Measurements from ENCODE around the gene SH3PXD2A.
A peak's percentile ranks its signal among the peaks of the same experiment; 100 is the strongest.

The SH3PXD2A gene

DNA sequence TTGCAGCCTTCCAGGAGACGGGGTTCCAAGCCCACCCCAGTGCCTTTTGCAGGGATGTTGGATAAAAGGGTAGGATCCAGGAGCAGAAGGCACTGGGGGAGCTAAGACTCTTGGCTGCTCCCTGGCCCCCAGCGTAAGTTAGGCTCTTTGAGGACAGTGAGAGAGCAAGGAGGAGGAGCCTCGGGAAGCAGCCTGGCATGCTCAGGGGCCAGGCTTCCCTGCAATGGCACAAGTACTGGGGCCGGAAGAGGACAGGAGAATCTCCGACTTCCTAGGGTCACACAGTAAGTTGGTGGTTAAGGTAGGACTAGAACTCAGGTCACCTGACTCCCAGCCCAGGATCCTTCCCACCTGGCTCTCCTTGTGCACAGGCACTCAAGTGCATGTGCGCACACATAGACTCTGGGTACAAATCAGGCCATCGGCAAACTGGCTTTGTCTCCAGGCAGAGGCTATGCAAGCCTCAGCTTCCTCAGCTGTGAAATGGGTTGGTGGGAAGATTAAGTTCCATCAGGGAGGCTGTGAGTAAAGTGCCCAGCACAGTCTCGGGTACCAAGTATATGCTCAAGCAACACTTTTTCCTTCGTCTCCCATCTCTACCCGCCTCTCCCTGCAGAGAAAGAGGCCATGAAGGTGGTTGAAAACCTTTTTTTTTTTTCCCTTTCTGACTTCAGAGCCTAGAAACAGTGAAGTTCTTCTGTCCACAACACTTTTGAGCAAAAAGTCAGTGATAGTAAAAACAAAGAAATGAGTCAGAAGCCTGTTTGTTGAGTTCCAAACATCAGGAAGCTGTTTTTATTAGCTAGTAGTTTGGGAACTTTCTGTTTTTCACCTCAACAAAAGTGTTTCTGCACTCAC is 282.8 kb downstream of the SH3PXD2A start:
- DNase-seq (ENCODE audit: low read depth in 2 of 3, low spot score in 1 of 3) = no peak

- no peak for DNase-seq (ENCODE audit: low read depth in 2 of 3, low spot score in 1 of 3)
Measured at GRCh38 chr10:103571656-103571975, 283.8 kb downstream of the SH3PXD2A start.

GRCh38 chr10:103570844-103571655 is 284.3 kb downstream of the SH3PXD2A start:
- no peak for DNase-seq (ENCODE audit: low read depth in 2 of 3, low spot score in 1 of 3)

DNA sequence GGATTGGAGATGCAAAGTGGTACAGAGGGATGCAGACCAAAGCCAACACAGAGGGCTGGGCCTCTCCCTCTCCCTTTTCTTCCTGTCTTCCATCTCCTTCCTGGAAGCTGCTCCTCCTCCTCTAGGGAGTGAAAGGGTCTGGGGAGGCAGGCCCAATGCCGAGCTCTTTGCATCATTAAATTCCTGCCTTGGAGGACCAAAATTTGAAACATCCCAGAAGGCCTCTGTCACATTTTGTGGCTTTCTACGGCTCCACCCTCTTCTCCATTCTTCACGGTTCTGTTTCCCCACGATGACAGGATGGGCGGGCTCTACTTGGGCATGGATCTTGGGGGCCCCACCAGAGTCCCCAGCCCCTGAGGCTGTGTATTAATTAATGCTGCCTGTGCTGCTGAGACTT is 285.5 kb downstream of the SH3PXD2A start:
- DNase-seq (ENCODE audit: low read depth in 2 of 3, low spot score in 1 of 3) = no peak

DNA sequence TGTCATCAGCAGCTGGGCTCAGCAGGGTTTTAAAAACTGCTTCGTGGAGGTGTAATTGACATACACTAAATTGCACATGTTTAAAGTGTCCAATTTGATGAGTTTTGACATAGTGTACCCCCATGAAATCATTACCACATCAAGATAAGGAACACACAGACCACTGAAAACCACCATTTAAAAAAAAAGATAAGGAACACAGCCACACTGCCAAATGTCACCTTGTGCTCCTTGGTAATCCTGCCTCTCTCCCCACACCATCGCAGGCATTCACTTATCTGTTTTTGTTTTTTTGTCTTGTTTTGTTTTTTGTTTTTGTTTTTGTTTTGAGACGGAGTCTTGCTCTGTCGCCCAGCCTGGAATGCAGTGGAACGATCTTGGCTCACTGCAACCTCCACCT is 286.9 kb downstream of the SH3PXD2A start:
- DNase-seq (ENCODE audit: low read depth in 2 of 3, low spot score in 1 of 3) = no peak

- no peak for DNase-seq (ENCODE audit: low read depth in 2 of 3, low spot score in 1 of 3)
Measured at GRCh38 chr10:103566536-103566935, 288.8 kb downstream of the SH3PXD2A start.

GRCh38 chr10:103564776-103565520 is 290.4 kb downstream of the SH3PXD2A start:
- peak; percentile 41 to 62 (median 47) for DNase-seq (ENCODE audit: low read depth in 2 of 3, low spot score in 1 of 3)

GRCh38 chr10:103564116-103564501 is 291.3 kb downstream of the SH3PXD2A start:
- no peak for DNase-seq (ENCODE audit: low read depth in 2 of 3, low spot score in 1 of 3)

DNA sequence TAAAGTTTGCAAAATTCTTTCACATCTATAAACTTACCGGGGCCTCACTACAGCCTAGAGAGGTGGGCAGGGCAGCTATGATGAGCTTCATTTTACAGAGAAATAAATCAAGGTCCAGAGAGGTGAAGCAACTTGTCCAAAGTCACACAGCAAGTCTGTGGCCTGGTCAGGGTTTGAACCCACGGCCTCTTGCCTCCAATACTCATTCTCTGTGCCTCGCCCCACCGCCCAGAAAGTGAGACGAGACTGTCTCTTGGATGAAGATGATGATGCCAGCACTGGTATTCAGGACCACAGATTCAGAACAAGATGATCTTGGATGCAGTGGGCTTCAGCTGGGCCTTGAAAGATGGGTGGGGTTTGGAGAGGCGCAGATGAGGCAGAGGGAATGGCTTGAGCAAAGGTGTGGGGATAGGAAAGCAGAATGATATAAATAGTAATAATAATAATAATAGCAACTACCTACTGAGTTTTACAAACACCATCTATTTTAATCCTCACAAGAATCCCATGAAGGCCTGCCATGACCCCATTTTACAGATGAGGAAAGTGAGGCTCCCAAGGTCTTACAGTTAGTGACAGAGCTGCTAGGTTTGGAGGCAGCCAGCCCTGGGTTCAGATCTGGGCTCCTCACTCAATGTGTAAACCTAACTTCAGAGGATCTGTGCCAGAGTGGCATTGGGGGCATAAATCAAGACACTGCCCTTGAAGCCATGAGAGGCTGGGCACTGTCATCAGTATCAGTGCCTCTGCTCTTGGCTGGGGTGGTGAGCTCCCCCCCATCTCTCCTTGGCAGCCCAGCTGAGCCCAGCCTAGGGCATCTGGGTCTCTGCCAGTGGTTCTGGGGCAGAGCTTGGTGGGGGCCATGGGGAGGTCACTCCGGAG is 291.9 kb downstream of the SH3PXD2A start:
- no peak for DNase-seq (ENCODE audit: low read depth in 2 of 3, low spot score in 1 of 3)

GRCh38 chr10:103562383-103562782 is 293.0 kb downstream of the SH3PXD2A start:
- DNase-seq (ENCODE audit: low read depth in 2 of 3, low spot score in 1 of 3) = no peak

DNA sequence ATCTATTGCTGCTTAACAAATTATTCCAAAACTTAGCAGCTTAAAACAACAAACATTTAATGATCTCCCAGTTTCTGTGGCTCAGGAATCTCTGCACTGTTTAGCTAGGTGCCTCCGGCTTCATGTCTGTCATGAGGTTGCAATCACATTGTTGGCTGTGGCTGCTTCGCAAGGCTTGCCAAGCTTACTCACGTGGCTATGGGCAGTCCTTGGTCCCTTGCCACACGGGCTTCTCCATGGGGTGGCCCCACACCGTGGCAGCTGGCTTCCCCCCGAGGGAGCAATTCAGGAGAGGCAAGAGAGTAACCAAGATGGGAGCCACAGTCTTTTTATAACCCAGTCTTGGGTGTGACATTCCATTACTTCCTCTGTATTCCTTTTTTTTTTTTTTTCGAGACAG is 294.5 kb downstream of the SH3PXD2A start:
- DNase-seq (ENCODE audit: low read depth in 2 of 3, low spot score in 1 of 3) = no peak

DNA sequence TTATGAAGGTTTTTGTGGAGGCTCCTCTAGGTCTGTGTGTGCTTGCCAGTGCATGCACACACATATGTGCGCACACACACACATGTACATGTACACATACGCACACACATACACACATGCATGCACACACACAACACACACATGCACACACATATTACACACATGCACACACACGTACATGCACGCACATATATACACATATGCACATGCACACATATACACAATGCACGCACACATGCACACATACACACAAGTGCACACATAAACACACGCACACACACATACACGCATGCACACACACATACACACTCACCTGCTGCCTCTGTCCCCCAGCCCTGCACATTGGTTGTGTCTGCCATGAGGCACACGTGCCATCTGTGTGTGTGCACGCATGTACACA is 295.6 kb downstream of the SH3PXD2A start:
- no peak for DNase-seq (ENCODE audit: low read depth in 2 of 3, low spot score in 1 of 3)

GRCh38 chr10:103558911-103559310 is 296.5 kb downstream of the SH3PXD2A start:
- no peak for DNase-seq (ENCODE audit: low read depth in 2 of 3, low spot score in 1 of 3)

DNA sequence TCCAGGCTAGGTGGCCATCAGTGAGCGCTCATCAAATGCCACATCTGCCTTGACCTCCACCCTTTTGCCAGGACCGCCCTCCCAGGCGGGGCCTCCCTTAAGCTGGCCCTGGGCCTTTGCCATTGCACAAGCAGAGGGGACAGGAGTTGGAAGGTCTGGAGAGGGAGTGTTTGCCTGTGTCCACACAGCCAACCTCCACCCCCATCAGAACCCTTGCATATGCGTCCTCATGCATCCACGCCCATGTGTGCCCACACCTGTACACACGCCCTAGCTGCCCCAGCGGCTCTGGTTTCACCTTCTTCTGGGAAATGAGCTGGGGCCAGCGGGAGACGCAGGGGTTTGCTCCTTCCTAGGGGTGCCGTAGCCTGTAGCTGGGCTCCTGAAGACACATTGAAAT is 297.9 kb downstream of the SH3PXD2A start:
- no peak for DNase-seq (ENCODE audit: low read depth in 2 of 3, low spot score in 1 of 3)

DNA sequence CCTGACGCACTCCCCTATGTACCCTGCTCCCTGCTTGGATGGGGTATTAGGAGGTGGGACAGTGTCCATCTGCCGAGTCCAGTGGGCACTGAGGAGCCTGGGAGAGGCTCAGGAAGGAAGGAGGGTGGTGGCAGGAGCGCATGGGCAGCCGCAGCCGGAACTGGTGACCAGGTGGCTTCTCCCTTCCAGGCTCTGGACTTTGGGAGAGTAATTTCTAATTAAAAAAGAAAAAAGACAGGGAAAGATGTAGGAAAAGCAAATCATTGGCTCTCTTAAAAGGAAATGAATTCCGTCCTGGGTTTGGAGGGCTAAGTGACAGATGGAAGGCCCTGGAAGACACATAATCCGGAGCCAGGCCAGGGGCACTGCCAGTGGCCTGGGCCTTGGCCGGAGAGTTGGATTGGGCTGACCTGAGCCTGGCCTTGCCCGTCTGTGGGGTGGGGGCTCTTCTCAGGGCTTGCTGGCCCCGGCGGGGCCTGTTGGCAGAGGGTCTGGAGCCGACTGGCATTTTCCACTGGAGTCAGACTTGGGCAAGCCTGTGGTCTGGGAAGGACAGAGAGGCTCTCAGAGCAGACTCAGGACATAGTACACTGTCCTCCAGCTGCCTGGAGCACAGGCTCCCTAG is 298.9 kb downstream of the SH3PXD2A start:
- DNase-seq (ENCODE audit: low read depth in 2 of 3, low spot score in 1 of 3) = no peak

DNA sequence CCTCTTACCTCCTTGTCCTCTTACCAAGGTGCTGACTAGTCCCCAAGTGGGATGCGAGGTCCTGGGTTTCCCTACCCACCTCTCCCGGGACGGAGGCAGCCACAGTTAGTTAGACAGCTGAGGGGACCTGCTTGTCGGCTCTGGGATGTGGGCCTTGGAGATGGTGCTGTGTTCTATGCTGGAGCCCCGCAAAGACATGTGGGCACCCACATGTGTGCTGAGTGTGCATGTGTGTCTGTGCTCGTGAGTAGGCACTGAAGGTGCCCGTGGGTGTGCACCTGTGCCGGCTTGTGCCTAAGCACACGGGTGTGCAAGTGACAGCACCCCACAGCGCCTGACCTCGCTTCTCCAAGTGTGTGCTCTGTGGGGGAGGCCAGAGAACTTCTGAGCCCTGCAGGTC is 299.7 kb downstream of the SH3PXD2A start:
- no peak for DNase-seq (ENCODE audit: low read depth in 2 of 3, low spot score in 1 of 3)

GRCh38 chr10:103555325-103555649 is 300.1 kb downstream of the SH3PXD2A start:
- DNase-seq (ENCODE audit: low read depth in 2 of 3, low spot score in 1 of 3) = no peak

DNA sequence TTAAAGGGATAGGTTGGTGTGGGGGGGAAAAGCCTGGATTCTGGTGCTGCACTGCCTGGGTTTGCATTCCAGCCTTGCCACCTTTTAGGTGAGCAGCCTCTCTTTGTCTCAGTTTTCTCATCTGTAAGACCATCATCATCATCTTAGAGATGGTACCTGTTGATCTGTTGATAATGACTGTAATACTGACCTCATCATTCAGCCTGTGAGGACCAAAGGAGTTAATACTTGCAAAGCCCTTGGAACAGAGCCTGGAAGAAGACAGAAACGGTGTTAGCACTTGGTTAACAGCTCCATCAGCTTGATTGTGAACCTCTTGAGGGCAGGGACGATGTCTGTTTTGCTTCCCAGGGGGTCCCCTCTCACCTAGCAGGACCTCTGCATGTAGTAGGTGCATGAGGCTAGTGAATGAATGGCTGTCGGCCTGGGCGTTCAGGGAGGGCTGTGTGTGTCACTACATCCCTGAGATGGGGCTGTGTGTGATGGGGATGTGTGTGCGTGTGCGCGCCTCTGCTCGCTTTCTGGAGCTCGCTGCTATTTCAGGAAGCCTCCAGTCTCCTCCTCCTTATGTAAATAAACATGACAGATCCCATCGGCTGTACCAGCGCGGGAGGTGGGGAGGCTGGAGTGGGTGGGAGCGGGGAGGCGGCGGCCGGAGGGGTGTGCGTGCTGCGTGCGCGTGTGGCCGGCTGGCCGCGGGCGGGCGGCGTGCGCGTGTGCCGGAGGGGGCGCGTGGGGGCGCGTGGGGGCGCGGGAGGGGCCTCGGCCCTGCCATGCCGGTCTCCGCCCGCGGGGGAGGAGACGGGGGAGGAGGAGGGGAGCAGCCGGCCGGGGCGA is 300.7 kb downstream of the SH3PXD2A start:
- no peak for DNase-seq (ENCODE audit: low read depth in 2 of 3, low spot score in 1 of 3)

DNA sequence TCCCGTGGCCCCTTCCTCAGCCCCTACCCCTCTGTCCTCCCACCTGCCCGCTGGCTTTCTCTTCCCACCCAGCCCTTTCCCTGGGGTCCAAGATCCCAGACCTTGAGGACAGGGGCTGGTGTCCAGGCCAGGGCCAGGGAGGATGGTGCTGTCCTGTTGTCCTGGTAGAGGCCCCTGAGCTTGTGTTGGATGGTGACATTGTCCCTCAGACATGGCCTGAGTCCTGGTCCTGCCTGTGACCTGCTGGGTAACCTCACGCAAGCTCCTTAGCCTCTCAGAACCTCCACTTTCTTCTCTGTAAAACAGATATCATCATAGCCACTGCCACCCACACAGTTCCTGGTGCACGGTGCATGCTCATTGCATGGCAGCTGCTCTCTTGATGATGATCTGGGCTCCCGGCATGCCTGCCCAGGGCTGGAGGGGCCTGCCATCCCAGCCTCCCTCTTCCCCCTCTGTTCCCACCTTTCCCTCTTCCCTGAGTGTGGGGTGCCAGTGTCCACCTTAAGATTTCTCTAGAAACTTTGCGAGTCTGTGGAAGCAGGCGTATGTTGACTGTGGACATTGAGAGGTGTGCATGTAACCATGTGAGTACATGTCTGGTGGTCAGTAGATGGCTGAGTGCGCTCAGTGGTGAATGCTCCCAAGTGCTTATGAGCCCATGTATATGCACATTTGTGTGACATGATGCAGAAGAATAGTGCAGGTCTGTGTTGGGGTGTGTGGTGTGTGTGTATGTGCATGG is 301.5 kb downstream of the SH3PXD2A start:
- peak; percentile 32 to 47 (median 39) for DNase-seq (ENCODE audit: low read depth in 2 of 3, low spot score in 1 of 3)
